Hematopoietic multipotent progenitor cell (in vitro differentiated cells): ENCODE results near the gene MEPCE. TPM values are rescaled to one million over a fixed set of nuclear protein-coding genes. Genes with fewer than 3 reads are reported as not detected.
A peak's percentile ranks its signal among the peaks of the same experiment; 100 is the strongest.

Experiments
- DNase-seq, 3 donors: peaks; one replicate each; pipeline ENCODE4 v3.0.0-alpha.2; 2011 to 2015; ENCODE audit warnings: low read depth in 2 of 3, low spot score in 2 of 3
- total RNA-seq: library from RNA; depleted of rRNA; stranded (reverse); fragments of >200 nt; gene quantifications from one replicate; pipeline ENCODE4 v1.2.3, GENCODE V29; 2012

Gene MEPCE
- total RNA-seq, 1 donor: 88.3 TPM

DNA sequence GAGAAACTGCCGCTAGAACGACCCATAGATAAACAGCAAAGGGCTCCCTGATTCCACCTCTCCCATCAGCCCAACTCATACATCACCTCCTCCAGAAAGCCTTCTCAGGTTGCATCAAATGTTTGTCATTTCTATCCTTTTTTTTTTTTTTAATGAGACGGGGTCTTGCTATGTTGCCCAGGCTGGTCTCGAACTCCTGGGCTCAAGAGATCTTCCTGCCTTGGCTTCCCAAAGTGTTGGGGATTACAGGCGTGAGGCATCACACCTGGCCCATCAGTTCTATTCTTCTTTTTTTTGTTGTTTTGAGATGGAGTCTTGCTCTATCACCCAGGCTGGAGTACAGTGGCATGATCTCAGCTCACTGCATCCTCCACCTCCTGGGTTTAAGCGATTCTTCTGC is 27.4 kb downstream of the MEPCE start:
- no peak for DNase-seq

- no peak for DNase-seq
Observed at GRCh38 chr7:100464210-100464660, 34.6 kb downstream of the MEPCE start, which contains the start of gene SPACDR. TSS of gene SPACDR (minus strand) at chr7:100464260. CDS start at chr7:100464025, 235 bp downstream.

DNA sequence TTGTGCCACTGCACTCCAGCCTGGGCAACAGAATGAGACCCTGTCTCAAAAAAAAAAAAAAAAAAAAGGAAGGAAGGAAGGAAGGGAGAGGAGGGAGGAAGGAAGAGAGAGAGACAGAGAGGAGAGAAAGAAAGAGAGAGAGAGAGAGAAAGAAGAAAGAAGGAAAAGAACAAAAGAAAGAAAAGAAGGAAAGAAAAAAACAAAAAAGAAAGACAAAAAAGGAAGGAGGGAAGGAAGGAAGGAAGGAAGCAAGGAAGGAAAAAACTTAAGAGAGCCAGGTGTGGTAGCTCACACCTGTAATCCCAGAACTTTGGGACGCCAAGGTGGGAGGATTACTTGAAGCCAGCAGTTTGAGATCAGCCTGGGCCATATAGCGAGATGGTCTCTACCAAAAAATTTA is 35.2 kb downstream of the MEPCE start:
- no peak for DNase-seq

DNA sequence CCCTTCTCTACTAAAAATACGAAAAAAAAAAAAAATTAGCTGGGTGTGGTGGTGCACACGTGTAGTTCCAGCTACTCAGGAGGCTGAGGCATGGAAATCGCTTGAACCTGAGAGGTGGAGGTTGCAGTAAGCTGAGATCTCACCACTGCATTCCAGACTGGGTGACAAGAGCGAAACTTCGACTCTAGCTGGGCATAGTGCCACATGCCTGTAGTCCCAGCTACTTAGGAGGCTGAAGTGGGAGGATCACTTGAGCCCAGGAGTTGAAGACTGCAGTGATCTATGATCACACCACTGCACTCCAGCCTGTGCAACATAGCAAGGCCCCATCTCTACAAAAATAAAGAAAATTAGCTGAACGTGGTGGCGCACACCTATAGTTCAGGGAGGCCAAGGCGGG is 35.7 kb downstream of the MEPCE start:
- no peak for DNase-seq

- DNase-seq: peak in 2 of 3 donors; percentile 76 to 78
Observed at GRCh38 chr7:100465702-100466311, 36.2 kb downstream of the MEPCE start.

- DNase-seq: no peak
Observed at GRCh38 chr7:100466653-100467605, 37.3 kb downstream of the MEPCE start.

- DNase-seq: no peak
Observed at GRCh38 chr7:100467638-100468373, 38.2 kb downstream of the MEPCE start.

GRCh38 chr7:100469227-100470044 is 39.8 kb downstream of the MEPCE start:
- peak; percentile 68 to 73 (median 72) for DNase-seq

GRCh38 chr7:100471021-100471420 is 41.4 kb downstream of the MEPCE start:
- DNase-seq: no peak

- no peak for DNase-seq
Observed at GRCh38 chr7:100472121-100472851, 42.7 kb downstream of the MEPCE start.

DNA sequence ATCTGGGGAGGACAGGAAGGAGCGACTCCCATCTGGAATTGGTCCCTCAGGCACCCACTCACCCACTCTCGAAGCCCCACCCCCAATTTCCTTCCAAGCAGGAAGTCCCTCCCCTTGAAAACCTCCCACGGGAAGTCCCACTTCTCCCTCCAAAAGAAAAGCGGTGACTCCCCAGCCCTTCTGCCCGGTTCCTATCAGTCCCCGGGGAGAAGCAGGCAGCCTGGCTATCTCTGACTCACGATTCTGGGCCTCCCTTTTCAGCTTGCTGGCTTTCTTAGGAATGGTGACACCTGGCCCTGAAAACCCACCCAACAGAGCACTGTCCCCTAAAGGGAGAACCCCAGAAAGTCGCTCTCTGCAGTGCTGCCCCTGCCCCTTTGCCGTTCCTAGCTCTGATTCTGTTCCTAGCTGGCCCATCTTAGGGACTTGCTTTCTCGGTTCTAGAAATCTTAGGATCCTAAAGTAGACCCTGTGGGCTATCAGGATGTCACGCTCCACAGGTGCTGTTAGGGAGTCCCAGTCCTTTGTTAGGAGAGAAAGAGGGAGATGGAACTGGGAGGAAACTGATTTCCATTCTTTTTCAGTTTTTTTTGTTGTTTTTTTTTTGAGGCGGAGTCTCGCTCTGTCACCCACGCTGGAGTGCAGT is 43.3 kb downstream of the MEPCE start:
- no peak for DNase-seq

DNA sequence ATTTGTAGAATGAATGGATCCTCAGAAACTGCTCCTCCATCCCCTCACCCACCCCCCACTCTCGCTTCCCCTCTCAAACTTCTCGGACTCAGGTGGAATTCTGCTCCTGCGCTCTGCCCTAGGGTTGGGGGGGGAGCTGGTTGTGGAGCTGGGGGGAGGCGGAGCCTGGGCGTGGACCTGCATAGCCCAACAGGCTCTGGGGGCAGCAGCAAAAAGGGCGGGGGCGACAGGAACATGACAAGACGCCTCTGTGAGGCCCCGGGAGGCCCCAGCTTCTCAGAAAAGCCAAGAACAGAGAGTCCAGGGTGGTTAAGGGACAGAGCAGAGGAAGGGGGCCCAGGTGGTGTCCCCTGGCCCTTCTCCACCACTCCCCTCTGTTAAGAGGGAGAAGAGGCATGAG is 45.9 kb downstream of the MEPCE start:
- DNase-seq: no peak

DNA sequence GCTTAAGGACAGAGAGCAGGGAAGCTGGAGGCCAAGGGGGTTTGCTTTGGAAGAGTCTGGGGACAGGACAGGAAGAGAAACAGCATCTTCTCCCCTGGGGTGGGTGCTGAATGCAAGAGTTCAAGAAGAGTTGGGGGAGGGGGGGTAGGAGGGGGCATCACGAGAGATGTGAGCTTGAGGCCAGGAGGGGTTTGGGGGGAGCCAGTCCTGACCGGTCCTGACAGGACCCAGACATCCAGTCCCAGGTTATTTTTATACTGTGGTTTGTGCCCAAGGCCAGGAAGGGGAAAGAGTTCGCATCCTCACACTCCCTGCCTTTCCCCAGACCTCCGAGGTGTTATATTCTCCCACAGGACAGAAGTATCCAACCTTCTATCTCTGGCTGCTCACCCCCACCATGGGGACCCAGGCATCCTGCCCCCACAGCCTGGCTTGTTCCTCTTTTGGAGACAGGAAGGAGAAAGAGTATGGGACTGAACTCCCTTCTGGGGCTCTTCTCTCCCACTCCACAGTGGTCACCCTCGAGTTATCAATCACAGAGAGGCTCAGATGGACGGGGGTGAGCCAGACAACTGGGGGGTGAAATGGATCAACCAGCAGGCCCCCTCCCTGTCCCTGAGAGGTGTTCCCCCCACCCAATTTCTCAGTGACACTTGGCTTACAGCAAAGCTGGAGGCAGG is 46.6 kb downstream of the MEPCE start:
- no peak for DNase-seq

GRCh38 chr7:100476903-100477870 is 47.6 kb downstream of the MEPCE start:
- DNase-seq: peak in 1 of 3 donors; percentile 56

DNA sequence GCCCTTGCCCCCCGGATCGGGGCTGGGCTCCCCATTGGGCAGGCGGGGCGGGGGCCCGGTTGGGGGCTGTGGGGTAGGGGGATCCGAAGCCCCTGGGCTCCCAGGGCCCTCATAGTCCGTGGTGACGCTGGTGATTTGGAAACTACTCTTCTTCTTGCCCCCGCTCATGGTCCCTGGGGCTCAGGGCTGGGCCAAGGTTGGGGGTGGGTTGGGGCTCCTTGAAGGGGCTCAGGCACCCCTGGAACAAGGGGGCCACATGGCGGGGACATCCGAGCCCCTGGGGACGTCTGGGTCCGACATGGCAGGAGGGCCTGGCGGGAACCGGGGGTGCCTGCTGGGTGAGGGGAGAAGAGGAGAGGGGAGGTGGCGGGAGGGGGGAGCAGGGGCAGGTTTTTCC is 48.2 kb downstream of the MEPCE start:
- no peak for DNase-seq

- peak; percentile 76 to 95 (median 95) for DNase-seq
Observed at GRCh38 chr7:100478958-100479660, 49.5 kb downstream of the MEPCE start, which contains the start of gene TSC22D4. TSS of gene TSC22D4 (minus strand) at chr7:100479214. CDS start at chr7:100478038, 1,176 bp downstream.

DNA sequence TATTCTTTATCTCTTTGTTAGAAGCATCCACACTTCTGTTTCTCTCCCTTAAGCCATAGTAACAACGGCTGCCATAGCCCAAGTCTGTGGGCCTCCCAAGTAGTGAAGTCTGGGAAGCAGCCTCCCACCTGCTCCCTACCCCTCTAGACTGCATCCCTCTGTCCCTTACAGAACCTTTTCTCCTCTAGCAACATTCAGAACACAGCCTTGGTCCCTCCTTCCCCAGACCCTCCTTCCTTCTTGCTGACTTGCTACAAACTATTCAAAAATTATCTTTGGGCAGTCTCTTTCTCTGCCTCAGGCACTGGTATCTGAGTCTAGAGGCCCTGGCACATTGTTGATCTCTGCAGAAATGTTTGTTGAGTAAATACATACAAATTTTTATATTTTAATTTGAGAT is 51.8 kb downstream of the MEPCE start:
- no peak for DNase-seq
